Suprapubic skin (tissue), 4 donors: ENCODE results near the gene TENT4B.

Experiments
- CTCF ChIP-seq, 2 donors: fragments of 200-600 bp in 1 of 2; fragments of 450-650 bp in 1 of 2; sonication (generic) in 1 of 2; IDR thresholded peaks; one replicate each; pipeline ENCODE4 v1.5.1; 2016 to 2019; ENCODE audit warnings: antibody characterized with exemption in 2 of 2, mild to moderate bottlenecking in 1 of 2, moderate library complexity in 1 of 2
- POLR2A ChIP-seq, 2 donors: fragments of 450-650 bp; IDR thresholded peaks; one replicate each; pipeline ENCODE4 v1.6.1; 2017; ENCODE audit warnings: antibody characterized with exemption in 2 of 2, mild to moderate bottlenecking in 2 of 2, moderate library complexity in 2 of 2
- POLR2AphosphoS5 ChIP-seq, 3 donors: sonication (generic); formaldehyde crosslinking; IDR thresholded peaks; one replicate each; pipeline ENCODE4 v1.6.1; 2017; ENCODE audit warnings: antibody characterized with exemption in 3 of 3

GRCh38 chr16:50209546-50210265 lies 56.6 kb downstream of the TENT4B start:
- no peak for TF ChIP-seq POLR2AphosphoS5 (IDR thresholded peaks at IDR 0.05)
- TF ChIP-seq POLR2A (IDR thresholded peaks at IDR 0.05) = no peak
- TF ChIP-seq CTCF (IDR thresholded peaks at IDR 0.05) = no peak
